ENCODE data around the gene SPHK2.

SPHK2 gene

DNA sequence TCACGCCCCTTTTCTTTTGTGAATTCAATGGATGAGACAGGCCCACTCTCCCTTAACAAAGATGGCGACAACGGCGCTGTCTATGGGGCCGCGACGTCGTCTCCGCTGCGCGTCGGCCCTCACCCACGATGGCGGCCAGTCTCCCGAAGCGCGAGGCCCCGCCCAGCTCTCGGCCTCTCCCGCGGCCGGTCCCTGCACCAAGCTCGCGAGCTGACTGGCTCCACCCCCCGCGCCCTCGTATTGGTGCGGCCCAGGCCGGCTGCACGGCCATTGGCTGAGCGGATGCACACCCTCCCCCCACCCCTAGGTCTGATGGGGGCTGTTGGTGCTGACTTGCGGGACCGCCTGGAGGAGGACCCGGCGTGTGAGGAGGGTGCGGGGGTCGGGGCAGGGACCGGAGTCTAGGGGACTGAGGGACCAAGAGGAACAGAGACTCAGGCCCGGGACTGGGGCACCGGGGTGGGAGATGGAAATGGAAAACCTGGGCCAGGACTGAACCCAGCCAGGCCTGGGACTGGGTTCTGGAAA lies 4.8 kb downstream of the SPHK2 start:
- H3K4me3 ChIP-seq (ENCODE audit: low read depth, low read length): peak overlapping the region; percentile 58
- peak; percentile 95 for DNase-seq (ENCODE audit: low read depth)
- in situ Hi-C loops (cut with HindIII; ENCODE audit: low sequenced_read_pairs): no loop called here
- TF ChIP-seq, protein P1, sequence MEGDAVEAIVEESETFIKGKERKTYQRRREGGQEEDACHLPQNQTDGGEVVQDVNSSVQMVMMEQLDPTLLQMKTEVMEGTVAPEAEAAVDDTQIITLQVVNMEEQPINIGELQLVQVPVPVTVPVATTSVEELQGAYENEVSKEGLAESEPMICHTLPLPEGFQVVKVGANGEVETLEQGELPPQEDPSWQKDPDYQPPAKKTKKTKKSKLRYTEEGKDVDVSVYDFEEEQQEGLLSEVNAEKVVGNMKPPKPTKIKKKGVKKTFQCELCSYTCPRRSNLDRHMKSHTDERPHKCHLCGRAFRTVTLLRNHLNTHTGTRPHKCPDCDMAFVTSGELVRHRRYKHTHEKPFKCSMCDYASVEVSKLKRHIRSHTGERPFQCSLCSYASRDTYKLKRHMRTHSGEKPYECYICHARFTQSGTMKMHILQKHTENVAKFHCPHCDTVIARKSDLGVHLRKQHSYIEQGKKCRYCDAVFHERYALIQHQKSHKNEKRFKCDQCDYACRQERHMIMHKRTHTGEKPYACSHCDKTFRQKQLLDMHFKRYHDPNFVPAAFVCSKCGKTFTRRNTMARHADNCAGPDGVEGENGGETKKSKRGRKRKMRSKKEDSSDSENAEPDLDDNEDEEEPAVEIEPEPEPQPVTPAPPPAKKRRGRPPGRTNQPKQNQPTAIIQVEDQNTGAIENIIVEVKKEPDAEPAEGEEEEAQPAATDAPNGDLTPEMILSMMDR (IDR thresholded peaks at IDR 0.05; ENCODE audit: low read depth, low read length, missing control alignments): no peak

DNA sequence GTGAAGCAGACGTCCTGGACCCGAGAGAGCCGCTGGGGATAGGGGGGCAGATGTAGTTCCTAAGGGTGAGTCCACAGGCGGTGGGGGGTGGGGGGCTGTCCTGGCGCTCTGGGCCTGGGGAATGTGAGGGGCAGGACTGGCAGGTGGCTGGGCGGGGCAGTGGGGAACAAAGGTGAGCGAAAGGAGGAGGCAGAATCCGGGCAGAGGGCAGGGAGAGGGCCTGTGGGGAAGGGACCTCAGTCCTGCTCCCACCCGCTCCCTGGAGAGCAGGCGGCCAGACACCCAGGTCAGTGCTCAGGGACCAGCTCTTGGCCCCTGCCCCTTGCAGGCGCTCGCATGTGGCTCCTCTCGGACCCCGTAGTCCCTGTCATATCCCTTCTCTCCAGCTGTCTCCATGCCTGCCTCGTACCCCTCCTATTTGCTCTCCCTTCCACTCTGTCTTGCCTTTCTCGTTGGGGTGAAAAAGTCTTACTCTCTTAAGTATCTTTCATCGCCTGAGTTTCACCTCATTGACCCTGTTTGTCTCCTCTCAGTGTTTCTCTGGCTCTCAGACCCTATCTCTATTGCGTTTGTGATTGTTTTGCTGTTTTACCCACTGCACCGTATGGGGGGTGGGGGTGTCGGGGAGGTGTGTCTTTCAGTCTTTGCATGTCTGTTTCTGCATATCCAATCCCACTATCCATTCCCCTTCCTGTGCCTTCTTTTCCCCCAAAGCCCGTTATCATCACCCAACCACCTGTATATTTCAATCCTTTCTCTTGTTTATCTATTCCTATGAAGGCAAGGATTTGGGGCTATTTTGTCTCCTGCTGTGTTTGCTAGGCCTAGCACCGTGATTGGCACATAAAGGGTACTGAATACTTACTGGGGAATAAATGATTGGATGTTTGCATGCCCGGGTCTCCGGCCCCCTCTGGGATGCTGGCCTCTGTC lies 5.8 kb downstream of the SPHK2 start:
- H3K4me3 ChIP-seq (ENCODE audit: low read depth, low read length): peak overlapping the region; percentile 58
- DNase-seq (ENCODE audit: low read depth): no peak

DNA sequence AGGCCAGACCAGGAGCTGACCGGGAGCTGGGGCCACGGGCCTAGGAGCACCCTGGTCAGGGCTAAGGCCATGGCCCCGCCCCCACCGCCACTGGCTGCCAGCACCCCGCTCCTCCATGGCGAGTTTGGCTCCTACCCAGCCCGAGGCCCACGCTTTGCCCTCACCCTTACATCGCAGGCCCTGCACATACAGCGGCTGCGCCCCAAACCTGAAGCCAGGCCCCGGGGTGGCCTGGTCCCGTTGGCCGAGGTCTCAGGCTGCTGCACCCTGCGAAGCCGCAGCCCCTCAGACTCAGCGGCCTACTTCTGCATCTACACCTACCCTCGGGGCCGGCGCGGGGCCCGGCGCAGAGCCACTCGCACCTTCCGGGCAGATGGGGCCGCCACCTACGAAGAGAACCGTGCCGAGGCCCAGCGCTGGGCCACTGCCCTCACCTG lies 6.6 kb downstream of the SPHK2 start:
- H3K4me3 ChIP-seq (ENCODE audit: low read depth, low read length): no peak overlapping the region
- TF ChIP-seq, protein P1 (IDR thresholded peaks at IDR 0.05; ENCODE audit: low read depth, low read length, missing control alignments): no peak
- in situ Hi-C loops (cut with HindIII; ENCODE audit: low sequenced_read_pairs): no loop called here
- DNase-seq (ENCODE audit: low read depth): no peak

More for the DNA sequence above, 5.8 kb downstream of the SPHK2 start:
- in situ Hi-C loops (cut with HindIII; ENCODE audit: low sequenced_read_pairs): no loop called here
- TF ChIP-seq, protein P1 (IDR thresholded peaks at IDR 0.05; ENCODE audit: low read depth, low read length, missing control alignments): no peak

DNA sequence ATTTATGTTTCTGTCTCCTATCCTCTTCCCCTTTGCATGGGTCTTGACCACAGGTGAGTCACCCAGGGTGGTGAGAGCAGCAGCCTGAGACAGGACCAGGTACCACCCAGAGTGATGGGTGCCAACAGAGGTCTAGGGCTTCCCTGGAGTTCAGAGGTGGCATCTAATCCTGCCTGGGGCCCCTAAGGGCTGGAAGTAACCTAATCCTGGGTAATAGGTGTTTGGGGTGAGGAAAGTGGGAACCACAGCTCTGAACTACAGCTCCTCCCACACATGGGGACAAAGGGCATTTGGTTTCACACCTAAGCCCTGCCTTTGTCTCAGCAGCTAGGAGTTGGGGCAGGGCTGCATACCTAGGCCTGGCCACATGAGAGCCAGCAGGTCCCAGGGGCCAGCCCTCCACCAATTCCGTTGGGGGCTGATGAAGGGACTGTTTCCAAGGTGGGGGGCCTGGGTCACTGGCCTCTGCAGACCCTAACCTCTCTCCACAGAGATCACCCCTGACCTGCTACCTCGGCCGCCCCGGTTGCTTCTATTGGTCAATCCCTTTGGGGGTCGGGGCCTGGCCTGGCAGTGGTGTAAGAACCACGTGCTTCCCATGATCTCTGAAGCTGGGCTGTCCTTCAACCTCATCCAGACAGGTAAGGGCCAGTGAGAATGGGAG lies 8.0 kb downstream of the SPHK2 start:
- H3K4me3 ChIP-seq (ENCODE audit: low read depth, low read length): no peak overlapping the region
- TF ChIP-seq, protein P1 (IDR thresholded peaks at IDR 0.05; ENCODE audit: low read depth, low read length, missing control alignments): no peak
- in situ Hi-C loops (cut with HindIII; ENCODE audit: low sequenced_read_pairs): no loop called here
- DNase-seq (ENCODE audit: low read depth): no peak

DNA sequence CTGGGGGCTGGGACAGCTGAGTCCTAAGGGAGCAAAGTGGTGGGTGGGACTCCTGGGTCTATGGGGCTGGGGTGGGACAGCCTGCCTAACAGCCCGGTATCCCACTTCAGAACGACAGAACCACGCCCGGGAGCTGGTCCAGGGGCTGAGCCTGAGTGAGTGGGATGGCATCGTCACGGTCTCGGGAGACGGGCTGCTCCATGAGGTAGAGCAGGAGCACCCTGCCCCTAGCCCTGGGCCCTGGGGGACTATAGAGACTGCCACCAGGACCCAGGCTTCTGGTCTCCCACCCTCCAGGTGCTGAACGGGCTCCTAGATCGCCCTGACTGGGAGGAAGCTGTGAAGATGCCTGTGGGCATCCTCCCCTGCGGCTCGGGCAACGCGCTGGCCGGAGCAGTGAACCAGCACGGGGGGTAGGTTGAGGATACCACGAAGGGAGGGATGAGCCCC lies 8.6 kb downstream of the SPHK2 start:
- no peak for DNase-seq (ENCODE audit: low read depth)
- in situ Hi-C loops (cut with HindIII; ENCODE audit: low sequenced_read_pairs): no loop called here
- no peak overlapping the region for H3K4me3 ChIP-seq (ENCODE audit: low read depth, low read length)
- TF ChIP-seq, protein P1 (IDR thresholded peaks at IDR 0.05; ENCODE audit: low read depth, low read length, missing control alignments): no peak

DNA sequence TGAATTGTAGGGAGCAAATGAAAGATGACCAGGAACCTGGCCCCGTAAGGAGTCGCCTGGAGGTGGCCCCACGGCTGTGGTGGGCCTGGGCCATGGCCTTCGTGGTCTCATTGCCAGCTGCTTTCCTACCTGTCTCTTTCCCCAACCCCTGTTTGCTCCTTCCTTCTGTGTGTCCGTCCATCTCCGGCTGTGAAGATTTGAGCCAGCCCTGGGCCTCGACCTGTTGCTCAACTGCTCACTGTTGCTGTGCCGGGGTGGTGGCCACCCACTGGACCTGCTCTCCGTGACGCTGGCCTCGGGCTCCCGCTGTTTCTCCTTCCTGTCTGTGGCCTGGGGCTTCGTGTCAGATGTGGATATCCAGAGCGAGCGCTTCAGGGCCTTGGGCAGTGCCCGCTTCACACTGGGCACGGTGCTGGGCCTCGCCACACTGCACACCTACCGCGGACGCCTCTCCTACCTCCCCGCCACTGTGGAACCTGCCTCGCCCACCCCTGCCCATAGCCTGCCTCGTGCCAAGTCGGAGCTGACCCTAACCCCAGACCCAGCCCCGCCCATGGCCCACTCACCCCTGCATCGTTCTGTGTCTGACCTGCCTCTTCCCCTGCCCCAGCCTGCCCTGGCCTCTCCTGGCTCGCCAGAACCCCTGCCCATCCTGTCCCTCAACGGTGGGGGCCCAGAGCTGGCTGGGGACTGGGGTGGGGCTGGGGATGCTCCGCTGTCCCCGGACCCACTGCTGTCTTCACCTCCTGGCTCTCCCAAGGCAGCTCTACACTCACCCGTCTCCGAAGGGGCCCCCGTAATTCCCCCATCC lies 9.4 kb downstream of the SPHK2 start:
- TF ChIP-seq, protein P1 (IDR thresholded peaks at IDR 0.05; ENCODE audit: low read depth, low read length, missing control alignments): no peak
- in situ Hi-C loops (cut with HindIII; ENCODE audit: low sequenced_read_pairs): no loop called here
- DNase-seq (ENCODE audit: low read depth): no peak
- H3K4me3 ChIP-seq (ENCODE audit: low read depth, low read length): no peak overlapping the region

All from astrocyte of the cerebellum (primary cell).